Colonic mucosa (tissue), 4 donors: Measurements from ENCODE around the gene SYTL3. TPM values are rescaled to one million over a fixed set of nuclear protein-coding genes. Genes with fewer than 3 reads are reported as not detected.

Experiments used
- DNase-seq: peaks from one replicate; pipeline ENCODE4 v3.0.0-alpha.2; 2020
- H3K27ac ChIP-seq: fragments of 200-600 bp; one replicate; pipeline ENCODE4 v1.8.0; 2021
- H3K27me3 ChIP-seq: fragments of 200-600 bp; one replicate; pipeline ENCODE4 v1.8.0; 2021
- H3K36me3 ChIP-seq: fragments of 200-600 bp; one replicate; pipeline ENCODE4 v1.8.0; 2021
- H3K4me1 ChIP-seq: fragments of 200-600 bp; one replicate; pipeline ENCODE4 v1.8.0; 2021; ENCODE audit warnings: mild to moderate bottlenecking
- H3K4me3 ChIP-seq: fragments of 200-600 bp; one replicate; pipeline ENCODE4 v1.8.0; 2021
- H3K9ac ChIP-seq, 2 donors: one replicate each; pipeline ENCODE4 v1.7.0; 2013; ENCODE audit warnings: control low read depth in 2 of 2, low read depth in 2 of 2, low read length in 2 of 2
- H3K9me3 ChIP-seq: fragments of 200-600 bp; one replicate; pipeline ENCODE4 v1.8.0; 2021
- CTCF ChIP-seq: fragments of 200-600 bp; IDR thresholded peaks from one replicate; pipeline ENCODE4 v1.8.0; 2022; ENCODE audit warnings: antibody characterized with exemption, mild to moderate bottlenecking
- intact Hi-C: fragments of 100-400 bp; cut with DNase I; formaldehyde crosslinking; loops from one replicate; pipeline ENCODE4 v1.14.1; 2022
- total RNA-seq, 2 donors: library from RNA; stranded (reverse); fragmentation: NEBNext Ultra II Directional in 1 of 2; extraction: Animal tissue kit (Norgen Biotek cat#: 25700) in 1 of 2; gene quantifications; one replicate each; pipeline ENCODE4 v1.2.1, GENCODE V29; 2021
- donor health status: healthy.
- donor health status: DM: no; HTN: no; CAD: no.
- donor health status: DM: no; HTN: no; CAD: no.

SYTL3 gene
- total RNA-seq, 2 donors from 2014 or later = 1.1 to 3.1 TPM

DNA sequence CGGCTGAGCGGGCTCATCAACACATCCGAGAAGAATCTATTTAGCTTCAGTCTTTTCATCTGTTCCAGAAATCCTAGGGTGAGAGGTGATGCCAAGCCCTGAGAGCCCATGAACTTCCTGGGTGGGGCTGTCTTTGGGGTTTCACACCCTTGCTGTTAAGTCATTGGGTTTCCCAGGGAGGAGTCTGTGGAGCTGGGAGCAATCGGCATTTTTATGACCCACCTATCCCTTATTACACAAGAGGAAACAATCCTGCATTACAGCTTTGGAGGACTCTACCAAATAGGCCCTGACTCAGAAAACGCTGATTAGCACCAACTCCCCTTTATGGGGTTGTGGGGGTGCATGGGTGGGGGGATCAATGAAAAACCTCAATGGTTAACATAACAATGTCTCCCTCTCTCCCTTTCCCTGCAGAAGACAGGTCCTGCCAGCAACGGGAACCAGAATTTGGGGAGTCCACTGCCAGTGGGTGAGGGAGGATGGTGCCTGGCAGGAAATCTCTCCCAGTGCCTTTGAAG, 123.1 kb downstream of the SYTL3 start:
- TF ChIP-seq CTCF = no peak
- intact Hi-C loops = no loop called here
- Histone ChIP-seq H3K27me3 (no peaks in the 10 kb centered on the region), H3K4me3 (no peak overlapping the region), H3K4me1 (peaks cover 13% of the 10 kb centered on the region), H3K9ac (peak overlapping the region in 1 of 2 donors; percentile 83), H3K9me3 (no peaks in the 10 kb centered on the region), H3K36me3 (peaks cover 47% of the 10 kb centered on the region), H3K27ac (peak overlapping the region; percentile 81)
- DNase-seq = peak; percentile 88

- no peak for TF ChIP-seq CTCF
- H3K27me3 ChIP-seq = no peaks in the 10 kb centered on the region
- peak overlapping the region in 1 of 2 donors; percentile 83 for H3K9ac ChIP-seq
- DNase-seq = peak; percentile 49
- peaks cover 40% of the 10 kb centered on the region for H3K36me3 ChIP-seq
- H3K9me3 ChIP-seq = no peaks in the 10 kb centered on the region
- no peak overlapping the region for H3K4me3 ChIP-seq
- peak overlapping the region; percentile 81 for H3K27ac ChIP-seq
- peaks cover 13% of the 10 kb centered on the region for H3K4me1 ChIP-seq
- intact Hi-C loops = no loop called here
These were observed 124.0 kb downstream of the SYTL3 start for GRCh38 chr6:158773581-158774449.

- H3K4me3 ChIP-seq = no peak overlapping the region
- no peaks in the 10 kb centered on the region for H3K27me3 ChIP-seq
- no peak for DNase-seq
- peaks cover 31% of the 10 kb centered on the region for H3K36me3 ChIP-seq
- intact Hi-C loops = no loop called here
- H3K4me1 ChIP-seq = peaks cover 13% of the 10 kb centered on the region
- TF ChIP-seq CTCF = no peak
- H3K9ac ChIP-seq = peak overlapping the region in 1 of 2 donors; percentile 83
- no peak overlapping the region for H3K27ac ChIP-seq
- H3K9me3 ChIP-seq = no peaks in the 10 kb centered on the region
These were observed 125.0 kb downstream of the SYTL3 start for GRCh38 chr6:158774717-158775449.

- no peaks in the 10 kb centered on the region for H3K27me3 ChIP-seq
- peaks cover 13% of the 10 kb centered on the region for H3K4me1 ChIP-seq
- H3K4me3 ChIP-seq = no peak overlapping the region
- TF ChIP-seq CTCF = no peak
- DNase-seq = no peak
- no peak overlapping the region for H3K9ac ChIP-seq
- H3K27ac ChIP-seq = no peak overlapping the region
- intact Hi-C loops = no loop called here
- H3K36me3 ChIP-seq = peaks cover 22% of the 10 kb centered on the region
- H3K9me3 ChIP-seq = no peaks in the 10 kb centered on the region
These were observed 126.0 kb downstream of the SYTL3 start for GRCh38 chr6:158775832-158776231.

DNA sequence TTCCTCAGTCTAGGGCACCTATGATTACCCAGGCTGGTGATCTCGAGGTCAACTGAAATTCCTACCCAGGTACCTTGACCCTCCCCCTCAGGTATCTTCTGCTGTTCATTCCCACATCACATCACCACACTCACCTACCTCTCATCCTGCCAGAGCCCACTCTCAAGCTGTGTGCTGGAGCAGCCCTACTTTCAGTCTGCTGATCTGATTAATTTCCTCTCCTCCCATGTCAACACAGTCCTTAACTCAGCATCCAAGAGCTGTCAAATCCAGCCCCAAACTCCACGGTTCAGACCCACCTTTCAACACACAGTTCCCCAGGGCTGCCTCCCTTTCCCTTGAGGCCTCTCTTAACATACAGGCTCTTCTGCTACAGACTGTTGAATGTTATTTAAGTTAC, 126.9 kb downstream of the SYTL3 start:
- Histone ChIP-seq H3K27me3 (no peaks in the 10 kb centered on the region), H3K4me1 (peaks cover 13% of the 10 kb centered on the region), H3K4me3 (no peak overlapping the region), H3K27ac (no peak overlapping the region), H3K9me3 (no peaks in the 10 kb centered on the region), H3K9ac (no peak overlapping the region), H3K36me3 (peaks cover 13% of the 10 kb centered on the region)
- TF ChIP-seq CTCF = no peak
- DNase-seq = no peak
- intact Hi-C loops = no loop called here
